Measurements from ENCODE around the gene MUC5AC. TPM values are rescaled to one million over a fixed set of nuclear protein-coding genes. Genes with fewer than 3 reads are reported as not detected.
A peak's percentile ranks its signal among the peaks of the same experiment; 100 is the strongest.

Gene MUC5AC
- total and polyA plus RNA-seq, 2 of the 13 experiments (the other 11 are each of a cell fraction or from before 2014, with no cell fraction given) = under 0.01 TPM; not detected in 1

GRCh38 chr11:1208144-1208393, 50.3 kb downstream of the MUC5AC start (continued):
- TF ChIP-seq NR2C2 (CRISPR knock-in tag; IDR thresholded peaks at IDR 0.05; ENCODE audit: borderline replicate concordance) (peak; percentile 35; the same call in 1 of the 2 replicates), NAIF1 (CRISPR knock-in tag; IDR thresholded peaks at IDR 0.05; ENCODE audit: borderline replicate concordance) (no peak), SMYD3 (CRISPR knock-in tag; IDR thresholded peaks at IDR 0.05) (no peak), TCF7L2 (IDR thresholded peaks at IDR 0.05; ENCODE audit: low read depth, low read length) (no peak)

GRCh38 chr11:1208394-1209261, 50.9 kb downstream of the MUC5AC start:
- Histone ChIP-seq H3K4me3 (replicated peaks in 1 of 3; ENCODE audit: insufficient read depth in 1 of 3, low read depth in 2 of 3, low read length in 3 of 3) (no peak overlapping the region), H2AFZ (ENCODE audit: low read length) (no peak overlapping the region), H3K4me2 (ENCODE audit: low read depth, low read length) (no peak overlapping the region), H3K27me3 (ENCODE audit: control insufficient read depth in 1 of 2, insufficient read depth in 2 of 2, low read length in 2 of 2) (peaks cover 29 to 65% of the 10 kb centered on the region in 2 experiments; a peak in 4 of 5 replicates), H3K27ac (ENCODE audit: extremely low read length, insufficient read depth, low read length) (no peak overlapping the region), H3K36me3 (replicated peaks in 1 of 2; ENCODE audit: control insufficient read depth in 1 of 2, insufficient read depth in 2 of 2, low read length in 2 of 2) (no peaks in the 10 kb centered on the region), H3K9ac (ENCODE audit: insufficient read depth, low read depth, low read length) (no peak overlapping the region), H4K20me1 (ENCODE audit: insufficient read depth, low read length) (no peaks in the 10 kb centered on the region), H3K79me2 (ENCODE audit: insufficient read depth, low read length) (no peaks in the 10 kb centered on the region), H3K9me3 (ENCODE audit: low read length) (peaks cover 18% of the 10 kb centered on the region), H3K4me1 (ENCODE audit: insufficient read depth, low read length) (0 out of 2 replicates have a peak, but pooled peaks cover 5% of the 10 kb centered on the region)
- 75% methylated on average over 18 of the region's 39 CpGs for WGBS (ENCODE audit: low lambda C conversion rate)
- intact Hi-C loops (cut with micrococcal nuclease; ENCODE audit: unreplicated experiment) = loop anchor here (10.0 kb wide), 1 partner anchor 56 kb away; no protein-coding TSS in a partner anchor
- ATAC-seq (peak; percentile 12; the same call in 2 of the 3 replicates), DNase-seq (ENCODE audit: low spot score) (no peak), FAIRE-seq (no peak)
- CTCF ChIA-PET (ENCODE audit: low intra/inter-chr PET ratio, low total read pairs) = no interaction called here
- in situ Hi-C loops (cut with HindIII; ENCODE audit: extremely low pct_ligation_motif_present, low pct_unique_long_range_greater_than_20kb) = no loop called here
- TF ChIP-seq, protein P1, sequence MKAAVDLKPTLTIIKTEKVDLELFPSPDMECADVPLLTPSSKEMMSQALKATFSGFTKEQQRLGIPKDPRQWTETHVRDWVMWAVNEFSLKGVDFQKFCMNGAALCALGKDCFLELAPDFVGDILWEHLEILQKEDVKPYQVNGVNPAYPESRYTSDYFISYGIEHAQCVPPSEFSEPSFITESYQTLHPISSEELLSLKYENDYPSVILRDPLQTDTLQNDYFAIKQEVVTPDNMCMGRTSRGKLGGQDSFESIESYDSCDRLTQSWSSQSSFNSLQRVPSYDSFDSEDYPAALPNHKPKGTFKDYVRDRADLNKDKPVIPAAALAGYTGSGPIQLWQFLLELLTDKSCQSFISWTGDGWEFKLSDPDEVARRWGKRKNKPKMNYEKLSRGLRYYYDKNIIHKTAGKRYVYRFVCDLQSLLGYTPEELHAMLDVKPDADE (CRISPR knock-in tag; IDR thresholded peaks at IDR 0.05) = no peak
- TF ChIP-seq SP4 (CRISPR knock-in tag; IDR thresholded peaks at IDR 0.05) (no peak), GTF2F1 (IDR thresholded peaks at IDR 0.05; ENCODE audit: low read length) (no peak), ZNF703 (CRISPR knock-in tag; IDR thresholded peaks at IDR 0.05; ENCODE audit: borderline replicate concordance) (no peak), ZNF569 (CRISPR knock-in tag; IDR thresholded peaks at IDR 0.05; ENCODE audit: borderline replicate concordance) (no peak), ZNF780A (CRISPR knock-in tag; IDR thresholded peaks at IDR 0.05) (no peak), ZNF251 (CRISPR knock-in tag; IDR thresholded peaks at IDR 0.05) (no peak), RARA (CRISPR knock-in tag; IDR thresholded peaks at IDR 0.05) (no peak)
- TF ChIP-seq, protein P2, sequence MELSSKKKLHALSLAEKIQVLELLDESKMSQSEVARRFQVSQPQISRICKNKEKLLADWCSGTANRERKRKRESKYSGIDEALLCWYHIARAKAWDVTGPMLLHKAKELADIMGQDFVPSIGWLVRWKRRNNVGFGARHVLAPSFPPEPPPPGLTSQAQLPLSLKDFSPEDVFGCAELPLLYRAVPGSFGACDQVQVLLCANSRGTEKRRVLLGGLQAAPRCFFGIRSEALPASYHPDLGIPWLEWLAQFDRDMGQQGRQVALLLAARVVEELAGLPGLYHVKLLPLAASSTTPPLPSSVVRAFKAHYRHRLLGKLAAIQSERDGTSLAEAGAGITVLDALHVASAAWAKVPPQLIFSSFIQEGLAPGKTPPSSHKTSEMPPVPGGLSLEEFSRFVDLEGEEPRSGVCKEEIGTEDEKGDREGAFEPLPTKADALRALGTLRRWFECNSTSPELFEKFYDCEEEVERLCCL (CRISPR knock-in tag; IDR thresholded peaks at IDR 0.05; ENCODE audit: borderline replicate concordance) = no peak
- TF ChIP-seq, protein P3, sequence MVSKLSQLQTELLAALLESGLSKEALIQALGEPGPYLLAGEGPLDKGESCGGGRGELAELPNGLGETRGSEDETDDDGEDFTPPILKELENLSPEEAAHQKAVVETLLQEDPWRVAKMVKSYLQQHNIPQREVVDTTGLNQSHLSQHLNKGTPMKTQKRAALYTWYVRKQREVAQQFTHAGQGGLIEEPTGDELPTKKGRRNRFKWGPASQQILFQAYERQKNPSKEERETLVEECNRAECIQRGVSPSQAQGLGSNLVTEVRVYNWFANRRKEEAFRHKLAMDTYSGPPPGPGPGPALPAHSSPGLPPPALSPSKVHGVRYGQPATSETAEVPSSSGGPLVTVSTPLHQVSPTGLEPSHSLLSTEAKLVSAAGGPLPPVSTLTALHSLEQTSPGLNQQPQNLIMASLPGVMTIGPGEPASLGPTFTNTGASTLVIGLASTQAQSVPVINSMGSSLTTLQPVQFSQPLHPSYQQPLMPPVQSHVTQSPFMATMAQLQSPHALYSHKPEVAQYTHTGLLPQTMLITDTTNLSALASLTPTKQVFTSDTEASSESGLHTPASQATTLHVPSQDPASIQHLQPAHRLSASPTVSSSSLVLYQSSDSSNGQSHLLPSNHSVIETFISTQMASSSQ (IDR thresholded peaks at IDR 0.05; ENCODE audit: low read depth) = no peak
- TF ChIP-seq, protein P3 (CRISPR knock-in tag; IDR thresholded peaks at IDR 0.05; ENCODE audit: borderline replicate concordance) = no peak
- POLR2A ChIA-PET = no interaction called here
- BruUV-seq (replicated peaks) = no TSS peak

Measured in HepG2 (cell line).